HG03159 (cell line): ENCODE measurements around the gene ZSCAN16.

Source experiments
- ATAC-seq: cut with Tn5 transposase; IDR thresholded peaks from one replicate; pipeline ENCODE4 v1.9.1; 2021; ENCODE audit warnings: mild to moderate bottlenecking, moderate library complexity; ENCODE audit not compliant: unreplicated experiment

Gene ZSCAN16

GRCh38 chr6:28125401-28125800 is 992 bp downstream of the ZSCAN16 start:
- no peak for ATAC-seq

GRCh38 chr6:28134015-28134414 is 9.6 kb downstream of the ZSCAN16 start:
- ATAC-seq: no peak

- ATAC-seq: no peak
Measured at GRCh38 chr6:28134716-28135115, 10.3 kb downstream of the ZSCAN16 start.

GRCh38 chr6:28135393-28135792 is 11.0 kb downstream of the ZSCAN16 start:
- no peak for ATAC-seq

- peak; percentile 55 for ATAC-seq
Measured at GRCh38 chr6:28136585-28137504, 12.4 kb downstream of the ZSCAN16 start.

- peak; percentile 27 for ATAC-seq
Measured at GRCh38 chr6:28137505-28137981, 13.1 kb downstream of the ZSCAN16 start.

- ATAC-seq: no peak
Measured at GRCh38 chr6:28139860-28140543, 15.6 kb downstream of the ZSCAN16 start.

- no peak for ATAC-seq
Measured at GRCh38 chr6:28140616-28141015, 16.2 kb downstream of the ZSCAN16 start.

- peak; percentile 71 for ATAC-seq
Measured at GRCh38 chr6:28141500-28142329, 17.3 kb downstream of the ZSCAN16 start, which contains the start of gene ZKSCAN8. Gene ZKSCAN8 (plus strand): TSS chr6:28141883. CDS start chr6:28148408, 6,525 bp downstream.

- ATAC-seq: no peak
Measured at GRCh38 chr6:28142446-28142845, 18.0 kb downstream of the ZSCAN16 start.

- ATAC-seq: no peak
Measured at GRCh38 chr6:28145231-28145630, 20.8 kb downstream of the ZSCAN16 start.

GRCh38 chr6:28152531-28152930 is 28.1 kb downstream of the ZSCAN16 start:
- ATAC-seq: no peak

- ATAC-seq: no peak
Measured at GRCh38 chr6:28153546-28153945, 29.1 kb downstream of the ZSCAN16 start.

GRCh38 chr6:28154357-28154756 is 29.9 kb downstream of the ZSCAN16 start:
- ATAC-seq: no peak

- ATAC-seq: no peak
Measured at GRCh38 chr6:28158318-28158717, 33.9 kb downstream of the ZSCAN16 start.

GRCh38 chr6:28159029-28159607 is 34.7 kb downstream of the ZSCAN16 start:
- no peak for ATAC-seq

GRCh38 chr6:28160233-28160632 is 35.8 kb downstream of the ZSCAN16 start:
- no peak for ATAC-seq

- ATAC-seq: peak; percentile 95
Measured at GRCh38 chr6:28161410-28162079, 37.1 kb downstream of the ZSCAN16 start.

GRCh38 chr6:28165563-28165962 is 41.2 kb downstream of the ZSCAN16 start:
- ATAC-seq: no peak

GRCh38 chr6:28167068-28167467 is 42.7 kb downstream of the ZSCAN16 start:
- ATAC-seq: no peak
